GM21723 (cell line): ENCODE data around the gene MYO9A.

Experiments
- ATAC-seq: cut with Tn5 transposase; IDR thresholded peaks from one replicate; pipeline ENCODE4 v1.9.1; 2021; ENCODE audit warnings: mild to moderate bottlenecking, moderate library complexity; ENCODE audit not compliant: unreplicated experiment

Gene MYO9A, protein sequence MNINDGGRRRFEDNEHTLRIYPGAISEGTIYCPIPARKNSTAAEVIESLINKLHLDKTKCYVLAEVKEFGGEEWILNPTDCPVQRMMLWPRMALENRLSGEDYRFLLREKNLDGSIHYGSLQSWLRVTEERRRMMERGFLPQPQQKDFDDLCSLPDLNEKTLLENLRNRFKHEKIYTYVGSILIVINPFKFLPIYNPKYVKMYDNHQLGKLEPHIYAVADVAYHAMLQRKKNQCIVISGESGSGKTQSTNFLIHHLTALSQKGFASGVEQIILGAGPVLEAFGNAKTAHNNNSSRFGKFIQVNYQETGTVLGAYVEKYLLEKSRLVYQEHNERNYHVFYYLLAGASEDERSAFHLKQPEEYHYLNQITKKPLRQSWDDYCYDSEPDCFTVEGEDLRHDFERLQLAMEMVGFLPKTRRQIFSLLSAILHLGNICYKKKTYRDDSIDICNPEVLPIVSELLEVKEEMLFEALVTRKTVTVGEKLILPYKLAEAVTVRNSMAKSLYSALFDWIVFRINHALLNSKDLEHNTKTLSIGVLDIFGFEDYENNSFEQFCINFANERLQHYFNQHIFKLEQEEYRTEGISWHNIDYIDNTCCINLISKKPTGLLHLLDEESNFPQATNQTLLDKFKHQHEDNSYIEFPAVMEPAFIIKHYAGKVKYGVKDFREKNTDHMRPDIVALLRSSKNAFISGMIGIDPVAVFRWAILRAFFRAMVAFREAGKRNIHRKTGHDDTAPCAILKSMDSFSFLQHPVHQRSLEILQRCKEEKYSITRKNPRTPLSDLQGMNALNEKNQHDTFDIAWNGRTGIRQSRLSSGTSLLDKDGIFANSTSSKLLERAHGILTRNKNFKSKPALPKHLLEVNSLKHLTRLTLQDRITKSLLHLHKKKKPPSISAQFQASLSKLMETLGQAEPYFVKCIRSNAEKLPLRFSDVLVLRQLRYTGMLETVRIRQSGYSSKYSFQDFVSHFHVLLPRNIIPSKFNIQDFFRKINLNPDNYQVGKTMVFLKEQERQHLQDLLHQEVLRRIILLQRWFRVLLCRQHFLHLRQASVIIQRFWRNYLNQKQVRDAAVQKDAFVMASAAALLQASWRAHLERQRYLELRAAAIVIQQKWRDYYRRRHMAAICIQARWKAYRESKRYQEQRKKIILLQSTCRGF (N-terminal part only)

DNA sequence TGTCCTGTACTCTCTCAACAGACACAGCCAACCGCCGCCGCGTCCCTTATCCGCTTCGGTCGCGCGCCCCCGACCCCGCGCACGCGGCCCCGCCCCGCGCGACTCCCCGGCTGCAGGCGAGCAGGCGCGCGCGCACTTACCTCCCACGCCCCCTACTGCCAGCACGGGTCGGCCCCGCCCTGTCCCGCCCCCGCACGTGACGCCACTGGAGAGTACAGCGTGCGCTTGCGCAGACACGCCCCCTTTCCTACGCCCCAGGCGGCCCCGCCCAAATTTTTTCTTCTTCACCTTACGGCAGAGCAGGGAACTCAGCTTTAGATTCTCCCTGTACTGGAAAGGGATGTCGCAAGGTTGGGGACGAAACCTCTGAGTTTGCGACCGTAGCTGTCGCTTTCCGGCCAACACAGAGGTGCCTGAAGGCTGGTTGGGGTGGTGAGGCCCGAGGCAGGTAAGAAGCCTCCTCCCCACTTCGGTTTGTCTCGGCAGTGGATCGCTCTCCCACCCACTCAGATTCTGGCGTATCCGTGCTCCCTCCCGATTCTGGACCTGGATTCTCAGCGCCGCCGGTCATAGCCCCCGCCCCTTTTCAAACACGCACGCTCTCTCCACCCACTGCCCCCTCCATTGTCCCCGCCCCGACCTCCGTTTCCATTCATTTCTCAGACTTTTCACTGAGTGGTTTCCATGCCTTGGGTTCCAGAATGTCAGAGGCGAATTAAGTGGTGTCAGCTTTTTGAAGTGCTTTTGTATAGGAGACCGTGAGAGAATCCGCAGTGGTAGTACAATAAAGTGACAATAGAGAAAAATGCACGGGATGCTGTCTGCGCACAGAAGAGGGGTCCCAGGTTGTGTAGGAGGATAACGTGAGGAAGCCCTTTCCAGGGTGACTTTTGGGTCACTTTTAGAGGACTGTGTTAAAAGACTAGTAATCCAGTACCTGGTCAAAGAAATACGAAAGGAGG is at the start of gene MYO9A, which contains the start of gene SENP8:
TSS of gene MYO9A (minus strand) at position 134 of the 962 bp plus-strand sequence. CDS start 71,587 bp downstream, outside the sequence.
TSS of gene SENP8 (plus strand) at position 387 of the 962 bp plus-strand sequence. CDS start 21,221 bp downstream, outside the sequence.
- peak; percentile 63 for ATAC-seq

GRCh38 chr15:72167445-72167844 is 49.5 kb upstream of the MYO9A start:
- no peak for ATAC-seq

GRCh38 chr15:72166716-72167417 is 48.9 kb upstream of the MYO9A start:
- ATAC-seq: no peak

DNA sequence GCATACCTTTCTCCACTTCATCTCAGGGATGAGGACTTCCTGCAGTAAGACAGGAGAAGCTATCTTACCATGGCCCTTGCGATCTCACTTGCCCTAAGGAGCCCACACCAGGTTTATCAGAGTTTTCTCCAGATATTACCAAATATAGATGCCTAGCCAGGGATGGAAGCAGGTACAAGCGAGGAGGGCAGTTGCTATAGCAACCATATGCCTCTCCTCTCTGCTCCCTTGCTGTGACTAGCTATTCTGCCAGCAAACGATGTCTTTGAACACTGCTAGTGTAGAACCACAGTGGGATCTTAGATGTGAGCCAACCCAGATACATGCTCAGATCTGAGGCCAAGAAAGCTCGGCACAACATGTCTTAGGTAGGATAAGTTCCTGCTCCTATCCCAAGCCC is 45.8 kb upstream of the MYO9A start:
- no peak for ATAC-seq

GRCh38 chr15:72162569-72162968 is 44.6 kb upstream of the MYO9A start:
- ATAC-seq: no peak

DNA sequence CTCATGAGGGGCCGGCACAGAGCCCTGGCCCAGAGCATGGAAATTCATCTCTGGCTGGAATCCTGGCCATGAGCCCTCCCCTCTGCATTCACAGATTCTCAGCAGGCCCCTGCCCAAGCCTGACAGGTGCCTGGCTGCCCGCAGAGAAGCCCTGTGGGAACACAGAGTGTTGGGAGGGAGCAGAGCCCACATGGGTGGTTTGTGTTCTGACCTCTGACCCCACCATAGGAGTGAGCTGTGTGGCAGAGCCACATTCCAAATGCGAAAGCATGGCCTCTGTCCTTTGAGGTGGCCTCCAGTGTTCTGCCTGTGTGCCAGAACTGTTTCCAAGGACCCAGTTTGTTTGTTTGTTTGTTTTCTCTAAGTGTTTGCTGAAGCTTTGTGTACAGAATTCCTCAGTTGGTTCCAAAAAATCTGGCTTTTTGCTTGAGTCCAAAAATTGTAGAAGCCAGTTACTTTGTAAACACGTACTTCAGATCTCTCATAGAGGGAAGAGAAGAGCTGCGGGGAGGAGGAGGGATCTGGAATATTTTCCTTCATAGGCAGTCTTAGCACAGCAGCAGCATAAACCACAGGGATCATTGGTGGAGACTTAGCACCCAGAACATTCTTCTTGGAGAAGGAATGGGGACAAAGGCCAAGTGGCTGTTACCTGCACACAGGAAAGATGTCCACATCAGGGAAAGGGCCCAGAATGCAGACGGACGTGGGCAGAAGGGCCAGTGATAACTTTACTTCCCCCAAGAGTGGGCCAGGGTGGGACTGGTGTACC is 43.6 kb upstream of the MYO9A start:
- ATAC-seq: no peak

DNA sequence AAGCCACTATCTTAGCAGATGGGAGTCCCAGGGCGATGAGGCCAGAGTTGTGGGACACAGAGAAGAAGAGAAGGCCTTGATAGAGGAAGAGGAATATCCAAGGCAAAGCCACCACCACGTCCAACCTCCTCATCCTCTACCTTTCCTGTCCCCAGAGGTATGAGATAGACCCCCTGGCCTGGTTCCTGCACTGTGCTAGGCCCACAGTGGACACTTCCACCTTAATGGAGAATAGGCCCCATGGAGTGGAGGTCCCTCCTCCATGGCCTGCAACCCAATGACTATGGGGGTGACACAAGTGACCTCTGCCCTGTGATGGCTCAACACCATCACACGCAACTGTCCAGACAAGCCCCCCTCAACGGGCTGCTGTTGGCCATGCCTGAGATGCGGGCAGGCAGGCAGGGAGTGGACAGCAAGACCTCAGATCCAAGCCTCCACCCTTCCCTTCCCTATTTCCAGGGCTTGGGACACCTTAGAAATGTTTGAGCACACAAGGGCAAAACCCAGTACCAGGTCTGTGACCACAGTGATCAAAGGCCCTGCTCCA is 42.8 kb upstream of the MYO9A start:
- no peak for ATAC-seq

DNA sequence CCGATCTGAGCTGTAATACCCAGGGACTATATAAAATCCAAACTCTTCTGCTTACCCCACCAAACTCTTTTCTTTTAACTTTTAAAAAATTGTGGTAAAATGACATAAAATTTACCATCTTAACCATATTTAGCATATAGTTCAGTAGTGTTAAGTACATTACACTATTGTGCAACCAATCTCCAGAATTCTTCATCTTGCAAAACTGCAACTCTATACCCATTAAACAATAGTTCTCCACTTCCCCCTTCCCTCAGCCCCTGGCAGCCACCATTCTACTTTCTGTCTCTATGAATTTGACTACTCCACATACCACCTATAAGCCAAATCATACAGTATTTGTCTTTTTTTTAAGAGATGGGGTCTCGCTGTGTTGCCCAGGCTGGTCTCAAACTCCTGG is 39.0 kb upstream of the MYO9A start:
- no peak for ATAC-seq

- peak; percentile 61 for ATAC-seq
These were observed 38.0 kb upstream of the MYO9A start for GRCh38 chr15:72155635-72156616.

DNA sequence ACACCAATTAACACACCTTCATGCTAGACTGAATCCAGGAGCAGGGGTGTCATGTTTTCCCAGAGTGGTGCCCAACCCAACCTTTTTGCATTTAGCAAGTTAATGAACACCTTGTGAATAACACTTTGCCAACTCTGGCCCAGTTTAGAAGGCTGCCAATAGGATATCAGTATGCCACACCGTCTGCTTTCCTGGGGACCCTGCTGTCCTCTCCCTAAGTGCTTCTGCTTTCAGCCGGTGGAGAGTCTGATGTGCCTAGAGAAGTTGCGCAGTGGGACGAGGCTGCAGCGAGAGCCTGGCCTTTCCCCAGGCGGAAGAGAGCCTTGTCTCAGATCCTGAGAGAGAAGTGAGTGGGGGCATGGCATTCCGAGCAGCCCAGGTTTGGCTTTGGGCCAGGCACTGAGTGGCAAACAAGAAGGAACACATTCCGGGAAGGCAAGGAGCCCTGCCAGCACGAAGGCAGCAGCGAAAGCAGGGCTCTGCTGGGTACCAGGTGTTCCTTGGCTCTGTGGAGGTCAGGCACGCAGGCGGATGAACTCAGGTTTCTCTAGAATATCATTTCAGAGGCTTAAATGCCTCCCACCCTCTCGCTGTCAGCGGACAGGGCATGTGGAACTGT is 37.2 kb upstream of the MYO9A start:
- no peak for ATAC-seq

DNA sequence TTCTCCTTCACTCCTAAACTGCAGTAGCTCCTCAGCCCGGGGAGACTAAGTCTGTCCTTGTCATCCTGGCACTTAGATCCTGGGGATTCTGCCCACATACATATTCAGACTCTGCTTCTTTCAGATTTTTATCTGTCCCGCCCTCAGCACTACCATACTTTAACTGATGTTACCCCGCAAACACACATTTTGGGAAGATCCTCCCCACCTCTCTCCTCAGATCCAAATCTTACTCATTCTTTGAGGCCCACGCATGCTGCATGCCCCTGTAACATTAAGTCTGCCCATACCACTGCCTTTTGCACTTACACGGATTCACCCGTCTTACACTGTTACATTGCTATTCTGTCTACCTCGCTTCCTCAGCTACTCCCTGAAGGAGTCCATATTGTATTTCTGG is 36.4 kb upstream of the MYO9A start:
- ATAC-seq: no peak

DNA sequence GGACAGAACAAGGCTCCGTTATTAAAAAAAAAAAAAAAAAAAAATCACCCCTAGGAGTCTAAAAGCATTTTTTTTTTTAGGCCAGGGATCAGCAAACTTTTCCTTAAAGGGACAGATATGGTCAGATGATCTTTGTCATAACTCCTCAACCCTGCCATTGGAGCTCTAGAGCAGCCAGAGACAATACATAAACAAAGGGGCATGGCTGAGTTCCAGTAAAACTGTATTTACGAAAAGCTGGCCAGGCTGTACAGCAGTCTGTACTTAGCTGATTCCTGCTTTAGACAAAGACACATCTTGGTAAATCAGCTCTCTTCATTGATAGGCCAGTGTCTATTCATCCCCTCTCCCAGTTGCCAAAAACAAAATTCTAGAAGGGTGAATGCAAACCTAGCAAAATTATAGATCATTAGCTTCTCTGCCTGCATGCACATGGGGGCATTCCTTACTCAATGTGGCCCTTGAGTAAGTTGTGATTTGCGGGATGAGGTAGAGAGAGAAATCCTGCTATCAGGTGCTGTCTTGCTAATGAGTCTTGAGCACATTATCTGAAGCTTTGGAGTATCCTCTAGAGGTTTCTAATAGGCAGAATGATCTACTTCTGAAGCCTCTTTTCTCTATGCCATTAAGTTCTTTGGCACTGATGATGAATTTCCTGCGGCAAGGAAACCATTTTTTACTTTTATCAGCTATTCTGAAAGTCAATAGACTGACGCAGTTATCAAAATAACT is 35.5 kb upstream of the MYO9A start:
- ATAC-seq: no peak

- no peak for ATAC-seq
These were observed 29.5 kb upstream of the MYO9A start for GRCh38 chr15:72147418-72147817.

DNA sequence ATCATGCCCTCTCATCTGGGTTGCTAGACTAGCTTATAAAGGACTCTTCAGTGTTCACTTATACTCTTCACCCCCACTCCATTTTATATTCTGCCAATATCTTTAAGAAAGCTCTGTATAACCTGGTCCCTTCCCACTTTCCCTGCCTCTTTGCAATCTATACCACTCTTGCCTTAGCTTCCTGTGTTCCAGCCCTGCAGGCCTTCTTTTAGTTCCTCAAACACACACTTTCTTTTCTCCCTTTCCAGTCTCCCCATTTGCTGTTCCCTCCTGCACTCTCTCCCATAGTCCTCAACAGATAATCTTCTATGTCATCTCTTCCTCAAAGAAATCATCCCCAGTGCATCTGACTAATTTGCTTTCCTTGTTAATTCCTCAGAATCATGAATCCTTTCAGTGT is 29.0 kb upstream of the MYO9A start:
- ATAC-seq: no peak

DNA sequence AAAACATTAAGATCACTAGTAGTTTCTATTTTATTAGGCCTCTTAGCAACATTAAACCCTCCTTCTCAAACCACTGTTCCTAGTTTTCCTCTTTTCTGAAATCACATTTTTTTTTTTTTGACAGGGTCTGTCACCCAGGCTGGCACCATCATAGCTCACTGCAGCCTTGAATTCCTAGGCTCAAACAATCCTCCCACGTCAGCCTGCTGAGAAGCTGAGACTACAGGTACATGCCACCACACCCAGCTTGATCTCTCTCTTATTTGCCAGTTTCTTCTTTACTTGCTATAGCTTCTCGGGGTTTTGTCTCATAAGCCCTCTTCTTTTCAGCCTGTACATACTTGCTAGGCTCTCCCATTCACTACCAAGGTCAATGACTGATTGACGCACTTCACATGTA is 28.3 kb upstream of the MYO9A start:
- ATAC-seq: no peak
